HepG2 (cell line): Measurements from ENCODE around the gene ODC1. TPM values are rescaled to one million over a fixed set of nuclear protein-coding genes. Genes with fewer than 3 reads are reported as not detected.
A peak's percentile ranks its signal among the peaks of the same experiment; 100 is the strongest.

ENCODE experiments used
- GATAD2A ChIP-seq: IDR thresholded peaks from 2 replicates; pipeline ENCODE4 v1.6.1; 2016
- HNRNPL ChIP-seq: fragments of 200-400 bp; formaldehyde crosslinking; IDR thresholded peaks from 2 replicates; pipeline ENCODE4 v1.6.1; 2017; ENCODE audit warnings: mild to moderate bottlenecking, low read depth, low read length
- KDM5A ChIP-seq: fragments of 200-600 bp; sonication (generic); IDR thresholded peaks from 2 replicates; pipeline ENCODE4 v1.7.0; 2018; ENCODE audit warnings: antibody characterized with exemption, mild to moderate bottlenecking, low read length, borderline replicate concordance
- LCORL ChIP-seq, 2 experiments: fragments of 450-650 bp in 1 of 2; sonication (generic) in 1 of 2; formaldehyde crosslinking in 1 of 2; IDR thresholded peaks; 2 replicates each; pipeline versions ENCODE4 v1.5.0 to v1.6.1; 2017 to 2020; ENCODE audit warnings: antibody characterized with exemption in 1 of 2, missing genetic modification reagents in 1 of 2
- NAIF1 ChIP-seq: sonication (generic); formaldehyde crosslinking; IDR thresholded peaks from 2 replicates; pipeline ENCODE4 v1.5.0; 2020; ENCODE audit warnings: mild to moderate bottlenecking, missing genetic modification reagents, borderline replicate concordance
- RAD51 ChIP-seq: fragments of 450-650 bp; IDR thresholded peaks from 2 replicates; pipeline ENCODE4 v1.6.1; 2016; ENCODE audit warnings: borderline replicate concordance
- TEAD3 ChIP-seq: optimal IDR thresholded peaks from 2 replicates; pipeline ENCODE3; 2016; ENCODE audit warnings: borderline replicate concordance
- ZNF253 ChIP-seq: sonication (generic); formaldehyde crosslinking; IDR thresholded peaks from 2 replicates; pipeline ENCODE4 v1.8.0; 2022; ENCODE audit warnings: mild to moderate bottlenecking, missing genetic modification reagents, borderline replicate concordance
- ZNF567 ChIP-seq: sonication (generic); formaldehyde crosslinking; IDR thresholded peaks from 2 replicates; pipeline ENCODE4 v1.8.1; 2023; ENCODE audit warnings: mild to moderate bottlenecking, missing genetic modification reagents, borderline replicate concordance
- ZNF598 ChIP-seq: sonication (generic); formaldehyde crosslinking; IDR thresholded peaks from 2 replicates; pipeline ENCODE4 v1.5.1; 2020; ENCODE audit warnings: mild to moderate bottlenecking, missing genetic modification reagents, borderline replicate concordance
- polyA plus RNA-seq, 8 experiments: library from polyadenylated mRNA; depleted of rRNA in 3 of 8; stranded (reverse) in 7 of 8; unstranded in 1 of 8; fragments of >200 nt; fragmentation: Illumina TruSeq in 4 of 8; extraction: Trizol in 4 of 8; gene quantifications; 2 replicates each; pipeline versions ENCODE4 v1.2.1 to v1.2.3, GENCODE V29; 2011 to 2016; ENCODE audit warnings: low read depth in 4 of 8, missing spikeins in 1 of 8, mixed read lengths in 1 of 8; ENCODE audit not compliant: insufficient read depth in 1 of 8
- total RNA-seq, 5 experiments: library from RNA; depleted of rRNA; stranded (reverse); fragments of >200 nt; fragmentation: Illumina TruSeq; extraction: Trizol; gene quantifications; 2 replicates each; pipeline ENCODE4 v1.2.3, GENCODE V29; 2016; ENCODE audit warnings: low read depth in 1 of 5
- TF ChIP-seq, protein P1 (sequence below): sonication (generic); formaldehyde crosslinking; conservative IDR thresholded peaks from 2 replicates; pipeline ENCODE4 v1.4.0; 2020; ENCODE audit warnings: missing genetic modification reagents
- TF ChIP-seq, protein P2 (sequence below): sonication (generic); formaldehyde crosslinking; IDR thresholded peaks from 2 replicates; pipeline ENCODE4 v1.5.0; 2020; ENCODE audit warnings: mild to moderate bottlenecking, missing genetic modification reagents, borderline replicate concordance
- TF ChIP-seq, protein P3 (sequence below): sonication (generic); formaldehyde crosslinking; IDR thresholded peaks from 2 replicates; pipeline ENCODE4 v1.4.0; 2020; ENCODE audit warnings: missing genetic modification reagents, mild to moderate bottlenecking, borderline replicate concordance
- TF ChIP-seq, protein P4 (sequence below): sonication (generic); formaldehyde crosslinking; IDR thresholded peaks from 2 replicates; pipeline ENCODE4 v1.4.0; 2020; ENCODE audit warnings: missing genetic modification reagents
- TF ChIP-seq, protein P5 (sequence below): sonication (generic); formaldehyde crosslinking; IDR thresholded peaks from 2 replicates; pipeline ENCODE4 v1.4.0; 2020; ENCODE audit warnings: missing genetic modification reagents
- TF ChIP-seq, protein P6 (sequence below): sonication (generic); formaldehyde crosslinking; conservative IDR thresholded peaks from 2 replicates; pipeline ENCODE4 v1.8.0; 2022; ENCODE audit warnings: mild to moderate bottlenecking, moderate library complexity, missing genetic modification reagents

ODC1 gene
- total and polyA plus RNA-seq, 2 of the 13 experiments (the other 11 are each of a cell fraction or from before 2014, with no cell fraction given): 142 to 371 TPM

DNA sequence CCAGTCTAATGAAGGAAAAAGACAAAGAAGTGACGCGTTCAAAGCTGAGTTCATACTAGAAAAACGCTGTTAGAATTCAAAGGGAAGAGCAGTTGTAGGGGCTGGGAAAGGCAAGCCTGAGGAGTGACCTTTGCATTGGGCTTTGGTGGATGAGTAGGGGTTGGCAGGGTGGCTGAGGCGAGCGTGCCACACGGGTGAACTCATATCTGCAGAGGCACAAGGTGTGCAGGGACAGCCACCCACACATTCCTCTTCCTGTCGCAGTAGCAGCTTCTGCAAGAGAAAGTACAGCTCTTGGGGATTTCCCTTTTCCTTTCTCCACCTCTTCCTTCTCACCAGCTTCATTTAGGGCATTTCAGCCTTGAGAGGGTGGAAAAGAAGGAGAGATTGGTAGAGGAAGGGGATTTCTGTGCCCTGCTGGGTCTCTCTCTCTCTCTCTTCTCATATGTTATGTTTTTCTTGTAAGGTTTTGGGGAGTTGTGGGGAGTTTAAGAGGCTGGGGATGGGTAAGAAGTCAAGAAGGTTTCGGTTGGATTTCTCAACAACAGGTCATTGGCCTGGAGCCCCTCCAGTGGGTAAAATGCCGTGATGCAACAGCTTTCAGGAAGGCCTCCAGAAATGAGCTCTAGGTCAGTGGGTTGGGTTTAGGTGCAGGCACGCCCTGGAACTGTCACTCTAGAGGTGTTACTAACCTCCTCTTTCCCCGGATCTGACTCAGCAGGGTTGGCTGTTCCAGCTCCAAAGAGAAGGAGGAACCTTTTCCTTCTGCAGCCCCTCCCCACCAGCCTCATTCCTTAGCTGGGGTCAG, 40.1 kb downstream of the ODC1 start (continued):
- TF ChIP-seq LCORL (IDR thresholded peaks at IDR 0.05): no peak
- TF ChIP-seq LCORL (CRISPR knock-in tag; IDR thresholded peaks at IDR 0.05): peak; percentile 60; the same call in 1 of the 2 replicates
- TF ChIP-seq, protein P1, sequence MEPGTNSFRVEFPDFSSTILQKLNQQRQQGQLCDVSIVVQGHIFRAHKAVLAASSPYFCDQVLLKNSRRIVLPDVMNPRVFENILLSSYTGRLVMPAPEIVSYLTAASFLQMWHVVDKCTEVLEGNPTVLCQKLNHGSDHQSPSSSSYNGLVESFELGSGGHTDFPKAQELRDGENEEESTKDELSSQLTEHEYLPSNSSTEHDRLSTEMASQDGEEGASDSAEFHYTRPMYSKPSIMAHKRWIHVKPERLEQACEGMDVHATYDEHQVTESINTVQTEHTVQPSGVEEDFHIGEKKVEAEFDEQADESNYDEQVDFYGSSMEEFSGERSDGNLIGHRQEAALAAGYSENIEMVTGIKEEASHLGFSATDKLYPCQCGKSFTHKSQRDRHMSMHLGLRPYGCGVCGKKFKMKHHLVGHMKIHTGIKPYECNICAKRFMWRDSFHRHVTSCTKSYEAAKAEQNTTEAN (CRISPR knock-in tag): no peak
- no peak for TF ChIP-seq ZNF253 (CRISPR knock-in tag)
- no peak for TF ChIP-seq RAD51
- no peak for TF ChIP-seq KDM5A
- TF ChIP-seq ZNF598 (CRISPR knock-in tag): no peak
- TF ChIP-seq, protein P2, sequence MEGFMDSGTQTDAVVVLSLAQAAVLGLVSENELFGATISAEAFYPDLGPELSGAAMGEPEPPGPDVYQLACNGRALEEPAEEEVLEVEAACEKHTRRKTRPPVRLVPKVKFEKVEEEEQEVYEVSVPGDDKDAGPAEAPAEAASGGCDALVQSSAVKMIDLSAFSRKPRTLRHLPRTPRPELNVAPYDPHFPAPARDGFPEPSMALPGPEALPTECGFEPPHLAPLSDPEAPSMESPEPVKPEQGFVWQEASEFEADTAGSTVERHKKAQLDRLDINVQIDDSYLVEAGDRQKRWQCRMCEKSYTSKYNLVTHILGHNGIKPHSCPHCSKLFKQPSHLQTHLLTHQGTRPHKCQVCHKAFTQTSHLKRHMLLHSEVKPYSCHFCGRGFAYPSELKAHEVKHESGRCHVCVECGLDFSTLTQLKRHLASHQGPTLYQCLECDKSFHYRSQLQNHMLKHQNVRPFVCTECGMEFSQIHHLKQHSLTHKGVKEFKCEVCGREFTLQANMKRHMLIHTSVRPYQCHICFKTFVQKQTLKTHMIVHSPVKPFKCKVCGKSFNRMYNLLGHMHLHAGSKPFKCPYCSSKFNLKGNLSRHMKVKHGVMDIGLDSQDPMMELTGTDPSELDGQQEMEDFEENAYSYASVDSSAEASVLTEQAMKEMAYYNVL: 0 out of 2 replicates have a peak, but pooled peaks have one; percentile 35
- TF ChIP-seq, protein P3, sequence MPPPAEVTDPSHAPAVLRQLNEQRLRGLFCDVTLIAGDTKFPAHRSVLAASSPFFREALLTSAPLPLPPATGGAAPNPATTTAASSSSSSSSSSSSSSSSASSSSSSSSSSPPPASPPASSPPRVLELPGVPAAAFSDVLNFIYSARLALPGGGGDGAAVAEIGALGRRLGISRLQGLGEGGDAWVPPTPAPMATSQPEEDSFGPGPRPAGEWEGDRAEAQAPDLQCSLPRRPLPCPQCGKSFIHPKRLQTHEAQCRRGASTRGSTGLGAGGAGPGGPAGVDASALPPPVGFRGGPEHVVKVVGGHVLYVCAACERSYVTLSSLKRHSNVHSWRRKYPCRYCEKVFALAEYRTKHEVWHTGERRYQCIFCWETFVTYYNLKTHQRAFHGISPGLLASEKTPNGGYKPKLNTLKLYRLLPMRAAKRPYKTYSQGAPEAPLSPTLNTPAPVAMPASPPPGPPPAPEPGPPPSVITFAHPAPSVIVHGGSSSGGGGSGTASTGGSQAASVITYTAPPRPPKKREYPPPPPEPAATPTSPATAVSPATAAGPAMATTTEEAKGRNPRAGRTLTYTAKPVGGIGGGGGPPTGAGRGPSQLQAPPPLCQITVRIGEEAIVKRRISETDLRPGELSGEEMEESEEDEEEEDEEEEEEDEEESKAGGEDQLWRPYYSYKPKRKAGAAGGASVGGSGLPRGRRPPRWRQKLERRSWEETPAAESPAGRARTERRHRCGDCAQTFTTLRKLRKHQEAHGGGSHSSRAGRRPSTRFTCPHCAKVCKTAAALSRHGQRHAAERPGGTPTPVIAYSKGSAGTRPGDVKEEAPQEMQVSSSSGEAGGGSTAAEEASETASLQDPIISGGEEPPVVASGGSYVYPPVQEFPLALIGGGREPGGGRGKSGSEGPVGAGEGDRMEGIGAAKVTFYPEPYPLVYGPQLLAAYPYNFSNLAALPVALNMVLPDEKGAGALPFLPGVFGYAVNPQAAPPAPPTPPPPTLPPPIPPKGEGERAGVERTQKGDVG (CRISPR knock-in tag): no peak
- TF ChIP-seq GATAD2A (CRISPR knock-in tag): peak; percentile 30; the same call in 1 of the 2 replicates
- TF ChIP-seq TEAD3 (CRISPR knock-in tag): peak; percentile 67
- TF ChIP-seq, protein P4, sequence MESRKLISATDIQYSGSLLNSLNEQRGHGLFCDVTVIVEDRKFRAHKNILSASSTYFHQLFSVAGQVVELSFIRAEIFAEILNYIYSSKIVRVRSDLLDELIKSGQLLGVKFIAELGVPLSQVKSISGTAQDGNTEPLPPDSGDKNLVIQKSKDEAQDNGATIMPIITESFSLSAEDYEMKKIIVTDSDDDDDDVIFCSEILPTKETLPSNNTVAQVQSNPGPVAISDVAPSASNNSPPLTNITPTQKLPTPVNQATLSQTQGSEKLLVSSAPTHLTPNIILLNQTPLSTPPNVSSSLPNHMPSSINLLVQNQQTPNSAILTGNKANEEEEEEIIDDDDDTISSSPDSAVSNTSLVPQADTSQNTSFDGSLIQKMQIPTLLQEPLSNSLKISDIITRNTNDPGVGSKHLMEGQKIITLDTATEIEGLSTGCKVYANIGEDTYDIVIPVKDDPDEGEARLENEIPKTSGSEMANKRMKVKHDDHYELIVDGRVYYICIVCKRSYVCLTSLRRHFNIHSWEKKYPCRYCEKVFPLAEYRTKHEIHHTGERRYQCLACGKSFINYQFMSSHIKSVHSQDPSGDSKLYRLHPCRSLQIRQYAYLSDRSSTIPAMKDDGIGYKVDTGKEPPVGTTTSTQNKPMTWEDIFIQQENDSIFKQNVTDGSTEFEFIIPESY: no peak
- no peak for TF ChIP-seq HNRNPL
- no peak for TF ChIP-seq ZNF567 (CRISPR knock-in tag)
- TF ChIP-seq, protein P5, sequence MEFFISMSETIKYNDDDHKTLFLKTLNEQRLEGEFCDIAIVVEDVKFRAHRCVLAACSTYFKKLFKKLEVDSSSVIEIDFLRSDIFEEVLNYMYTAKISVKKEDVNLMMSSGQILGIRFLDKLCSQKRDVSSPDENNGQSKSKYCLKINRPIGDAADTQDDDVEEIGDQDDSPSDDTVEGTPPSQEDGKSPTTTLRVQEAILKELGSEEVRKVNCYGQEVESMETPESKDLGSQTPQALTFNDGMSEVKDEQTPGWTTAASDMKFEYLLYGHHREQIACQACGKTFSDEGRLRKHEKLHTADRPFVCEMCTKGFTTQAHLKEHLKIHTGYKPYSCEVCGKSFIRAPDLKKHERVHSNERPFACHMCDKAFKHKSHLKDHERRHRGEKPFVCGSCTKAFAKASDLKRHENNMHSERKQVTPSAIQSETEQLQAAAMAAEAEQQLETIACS (CRISPR knock-in tag): no peak
- TF ChIP-seq NAIF1 (CRISPR knock-in tag): no peak
- TF ChIP-seq, protein P6, sequence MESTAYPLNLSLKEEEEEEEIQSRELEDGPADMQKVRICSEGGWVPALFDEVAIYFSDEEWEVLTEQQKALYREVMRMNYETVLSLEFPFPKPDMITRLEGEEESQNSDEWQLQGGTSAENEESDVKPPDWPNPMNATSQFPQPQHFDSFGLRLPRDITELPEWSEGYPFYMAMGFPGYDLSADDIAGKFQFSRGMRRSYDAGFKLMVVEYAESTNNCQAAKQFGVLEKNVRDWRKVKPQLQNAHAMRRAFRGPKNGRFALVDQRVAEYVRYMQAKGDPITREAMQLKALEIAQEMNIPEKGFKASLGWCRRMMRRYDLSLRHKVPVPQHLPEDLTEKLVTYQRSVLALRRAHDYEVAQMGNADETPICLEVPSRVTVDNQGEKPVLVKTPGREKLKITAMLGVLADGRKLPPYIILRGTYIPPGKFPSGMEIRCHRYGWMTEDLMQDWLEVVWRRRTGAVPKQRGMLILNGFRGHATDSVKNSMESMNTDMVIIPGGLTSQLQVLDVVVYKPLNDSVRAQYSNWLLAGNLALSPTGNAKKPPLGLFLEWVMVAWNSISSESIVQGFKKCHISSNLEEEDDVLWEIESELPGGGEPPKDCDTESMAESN (CRISPR knock-in tag): no peak
